Smooth muscle cell (in vitro differentiated cells): ENCODE results near the gene NUP54. TPM values are rescaled to one million over a fixed set of nuclear protein-coding genes. Genes with fewer than 3 reads are reported as not detected.

Source experiments
- DNase-seq: peaks from one replicate; lab custom pipeline; 2025; ENCODE audit not compliant: unreplicated experiment; lab: John Stamatoyannopoulos, UW
- H2AFZ ChIP-seq: fragments of 200-600 bp; sonication (generic); 2 replicates; pipeline ENCODE4 v1.6.0; 2016; ENCODE audit warnings: antibody characterized with exemption, low read depth, mild to moderate bottlenecking
- H3F3A ChIP-seq: fragments of 200-600 bp; sonication (generic); 2 replicates; pipeline ENCODE4 v1.6.0; 2017; ENCODE audit warnings: antibody characterized with exemption, low read depth
- H3K27ac ChIP-seq: fragments of 200-600 bp; sonication (generic); 2 replicates; pipeline ENCODE4 v1.5.1; 2016; ENCODE audit warnings: low read depth, mild to moderate bottlenecking
- H3K27me3 ChIP-seq: fragments of 200-600 bp; sonication (generic); 2 replicates; pipeline ENCODE4 v1.6.1; 2016; ENCODE audit warnings: low read depth, mild to moderate bottlenecking
- H3K36me3 ChIP-seq: fragments of 200-600 bp; sonication (generic); 2 replicates; pipeline ENCODE4 v1.5.1; 2016; ENCODE audit warnings: low read depth
- H3K4me1 ChIP-seq: fragments of 200-600 bp; sonication (generic); 2 replicates; pipeline ENCODE4 v1.5.1; 2016; ENCODE audit warnings: low read depth
- H3K4me2 ChIP-seq: fragments of 200-600 bp; sonication (generic); 2 replicates; pipeline ENCODE4 v1.6.0; 2016; ENCODE audit warnings: mild to moderate bottlenecking
- H3K4me3 ChIP-seq: fragments of 200-600 bp; sonication (generic); 2 replicates; pipeline ENCODE4 v1.5.1; 2016; ENCODE audit warnings: mild to moderate bottlenecking
- H3K79me2 ChIP-seq: fragments of 200-600 bp; sonication (generic); 2 replicates; pipeline ENCODE4 v1.6.0; 2016; ENCODE audit warnings: low read depth, mild to moderate bottlenecking
- H3K9ac ChIP-seq: fragments of 200-600 bp; sonication (generic); 2 replicates; pipeline ENCODE4 v1.6.0; 2016; ENCODE audit warnings: low read depth
- H3K9me3 ChIP-seq: fragments of 200-600 bp; sonication (generic); replicated peaks from 2 replicates; pipeline ENCODE4 v1.5.1; 2016; ENCODE audit warnings: low read depth
- H4K20me1 ChIP-seq: fragments of 200-600 bp; sonication (generic); 2 replicates; pipeline ENCODE4 v1.6.0; 2016; ENCODE audit warnings: low read depth
- WGBS: methylation state at CpG from one replicate; pipeline ENCODE4 v1.1.7; 2016; ENCODE audit warnings: low lambda C conversion rate; 5-methylcytosine and 5-hydroxymethylcytosine counted together
- polyA plus RNA-seq: library from polyadenylated mRNA; unstranded; fragments of >200 nt; fragmentation: Nextera tagmentation; extraction: Ambion mirVana; gene quantifications from 2 replicates; pipeline ENCODE4 v1.2.1, GENCODE V29; 2016
- total RNA-seq: library from RNA; depleted of rRNA; stranded (reverse); fragments of >200 nt; gene quantifications from 2 replicates; pipeline ENCODE4 v1.2.3, GENCODE V29; 2014
- TF ChIP-seq, protein P1 (sequence below): fragments of 200-600 bp; sonication (generic); IDR thresholded peaks from 2 replicates; pipeline ENCODE4 v1.5.1; 2017; ENCODE audit warnings: borderline replicate concordance, mild to moderate bottlenecking, antibody characterized with exemption; ENCODE audit not compliant: insufficient read depth, poor library complexity, severe bottlenecking

NUP54 gene
- total and polyA plus RNA-seq, 2 experiments from 2014 or later = 36.3 to 52.6 TPM

- peaks cover 47% of the 10 kb centered on the region for H3K36me3 ChIP-seq
Observed at GRCh38 chr4:76117536-76117935, 30.7 kb downstream of the NUP54 start.

DNA sequence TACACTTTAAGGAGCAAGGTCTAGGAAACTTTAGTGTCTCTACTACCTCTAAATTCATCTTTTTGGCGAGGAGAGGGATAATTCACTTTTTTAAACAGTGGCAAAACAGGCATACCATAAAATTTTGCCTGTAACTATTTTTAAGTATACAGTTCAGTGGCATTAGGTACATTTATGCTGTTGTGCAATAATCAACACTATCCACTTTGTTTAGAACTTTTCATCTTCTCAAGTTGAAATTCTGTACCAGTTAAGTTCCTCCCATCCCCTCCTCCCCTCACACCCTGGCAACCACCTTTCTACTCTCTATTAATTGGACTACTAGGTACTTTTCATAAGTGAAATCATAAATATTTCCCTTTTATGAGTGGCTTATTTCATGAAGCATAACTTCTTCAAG lies 31.4 kb downstream of the NUP54 start:
- H3K27ac ChIP-seq = no peak overlapping the region
- H3K27me3 ChIP-seq = no peaks in the 10 kb centered on the region
- H3K79me2 ChIP-seq = no peaks in the 10 kb centered on the region
- WGBS = 96% methylated on average over 1 of the region's 1 CpG
- no peaks in the 10 kb centered on the region for H3F3A ChIP-seq
- no peaks in the 10 kb centered on the region for H3K9me3 ChIP-seq
- no peak overlapping the region for H3K4me2 ChIP-seq
- no peaks in the 10 kb centered on the region for H3K4me1 ChIP-seq
- H3K4me3 ChIP-seq = no peak overlapping the region
- no peak overlapping the region for H3K9ac ChIP-seq
- TF ChIP-seq, protein P1, sequence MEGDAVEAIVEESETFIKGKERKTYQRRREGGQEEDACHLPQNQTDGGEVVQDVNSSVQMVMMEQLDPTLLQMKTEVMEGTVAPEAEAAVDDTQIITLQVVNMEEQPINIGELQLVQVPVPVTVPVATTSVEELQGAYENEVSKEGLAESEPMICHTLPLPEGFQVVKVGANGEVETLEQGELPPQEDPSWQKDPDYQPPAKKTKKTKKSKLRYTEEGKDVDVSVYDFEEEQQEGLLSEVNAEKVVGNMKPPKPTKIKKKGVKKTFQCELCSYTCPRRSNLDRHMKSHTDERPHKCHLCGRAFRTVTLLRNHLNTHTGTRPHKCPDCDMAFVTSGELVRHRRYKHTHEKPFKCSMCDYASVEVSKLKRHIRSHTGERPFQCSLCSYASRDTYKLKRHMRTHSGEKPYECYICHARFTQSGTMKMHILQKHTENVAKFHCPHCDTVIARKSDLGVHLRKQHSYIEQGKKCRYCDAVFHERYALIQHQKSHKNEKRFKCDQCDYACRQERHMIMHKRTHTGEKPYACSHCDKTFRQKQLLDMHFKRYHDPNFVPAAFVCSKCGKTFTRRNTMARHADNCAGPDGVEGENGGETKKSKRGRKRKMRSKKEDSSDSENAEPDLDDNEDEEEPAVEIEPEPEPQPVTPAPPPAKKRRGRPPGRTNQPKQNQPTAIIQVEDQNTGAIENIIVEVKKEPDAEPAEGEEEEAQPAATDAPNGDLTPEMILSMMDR = no peak
- H2AFZ ChIP-seq = no peak overlapping the region
- H4K20me1 ChIP-seq = no peaks in the 10 kb centered on the region
- no peak for DNase-seq
- H3K36me3 ChIP-seq = peaks cover 40% of the 10 kb centered on the region

More at GRCh38 chr4:76117536-76117935, 30.7 kb downstream of the NUP54 start:
- Histone ChIP-seq H3K4me2 (no peak overlapping the region), H2AFZ (no peak overlapping the region), H3K4me1 (no peaks in the 10 kb centered on the region), H3K27ac (no peak overlapping the region), H3K79me2 (no peaks in the 10 kb centered on the region), H3K9ac (no peak overlapping the region), H3F3A (no peaks in the 10 kb centered on the region), H3K9me3 (no peaks in the 10 kb centered on the region), H3K27me3 (no peaks in the 10 kb centered on the region), H4K20me1 (no peaks in the 10 kb centered on the region), H3K4me3 (no peak overlapping the region)
- DNase-seq = no peak
- WGBS = 98% methylated on average over 5 of the region's 5 CpGs
- TF ChIP-seq, protein P1 = no peak

DNA sequence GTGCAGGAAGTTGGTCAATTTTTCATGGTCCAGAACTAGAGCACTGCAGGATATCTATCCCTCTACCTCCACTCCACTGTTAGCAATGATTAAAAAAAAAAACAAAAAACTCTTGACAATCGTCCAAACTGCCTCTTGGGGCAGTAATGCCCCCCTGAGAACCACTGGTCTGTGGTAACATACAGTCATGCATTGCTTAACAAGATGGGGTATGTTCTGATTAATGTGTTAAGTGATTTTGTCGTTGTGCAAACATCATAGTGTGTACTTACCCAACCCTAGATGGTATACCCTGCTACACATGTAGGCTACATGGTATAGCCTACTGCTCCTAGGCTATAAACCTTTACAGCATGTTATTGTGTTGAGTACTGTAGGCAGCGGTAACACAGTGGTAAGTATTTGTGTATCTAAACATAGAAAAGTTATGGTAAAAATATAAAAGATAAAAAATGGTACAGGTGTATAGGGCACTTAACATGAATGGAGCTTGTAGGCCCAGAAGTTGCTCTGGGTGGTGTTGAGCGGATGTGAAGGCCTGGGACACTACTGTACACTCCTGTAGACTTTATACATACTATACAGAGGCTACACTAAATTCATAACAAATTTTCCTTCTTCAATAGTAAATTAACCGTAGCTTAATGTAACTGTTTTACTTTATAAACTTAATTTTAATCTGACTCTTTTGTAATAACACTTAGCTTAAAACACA lies 39.6 kb downstream of the NUP54 start:
- Histone ChIP-seq H3K27me3 (no peaks in the 10 kb centered on the region), H3K9me3 (no peaks in the 10 kb centered on the region), H3K36me3 (no peaks in the 10 kb centered on the region), H4K20me1 (no peaks in the 10 kb centered on the region), H3K4me2 (no peak overlapping the region), H3F3A (no peaks in the 10 kb centered on the region), H3K9ac (no peak overlapping the region), H2AFZ (no peak overlapping the region), H3K27ac (no peak overlapping the region), H3K79me2 (no peaks in the 10 kb centered on the region), H3K4me1 (no peaks in the 10 kb centered on the region), H3K4me3 (no peak overlapping the region)
- TF ChIP-seq, protein P1 = no peak
- WGBS = 69% methylated on average over 5 of the region's 5 CpGs
- no peak for DNase-seq

- Histone ChIP-seq H3K36me3 (no peaks in the 10 kb centered on the region), H3K79me2 (no peaks in the 10 kb centered on the region), H3K4me3 (no peak overlapping the region), H3K4me2 (no peak overlapping the region), H3K4me1 (no peaks in the 10 kb centered on the region), H3K9ac (no peak overlapping the region), H3F3A (no peaks in the 10 kb centered on the region), H3K27ac (no peak overlapping the region), H4K20me1 (no peaks in the 10 kb centered on the region), H3K27me3 (no peaks in the 10 kb centered on the region), H2AFZ (no peak overlapping the region), H3K9me3 (no peaks in the 10 kb centered on the region)
- WGBS = 53% methylated on average over 4 of the region's 4 CpGs
- TF ChIP-seq, protein P1 = no peak
- no peak for DNase-seq
Observed at GRCh38 chr4:76106442-76106841, 41.8 kb downstream of the NUP54 start.
